HUES6 (cell line): ENCODE data around the gene EFNA5.

Experiments
- H3K27ac ChIP-seq: 2 replicates; pipeline ENCODE4 v1.7.0; 2013; ENCODE audit warnings: low read depth, mild to moderate bottlenecking, low read length, inconsistent platforms
- H3K27me3 ChIP-seq: 2 replicates; pipeline ENCODE4 v1.6.1; 2013; ENCODE audit warnings: low read length; ENCODE audit not compliant: control insufficient read depth, insufficient read depth
- H3K36me3 ChIP-seq: 2 replicates; pipeline ENCODE4 v1.6.1; 2013; ENCODE audit warnings: low read length; ENCODE audit not compliant: control insufficient read depth, insufficient read depth
- H3K4me1 ChIP-seq: 2 replicates; pipeline ENCODE4 v1.6.1; 2013; ENCODE audit warnings: low read length; ENCODE audit not compliant: control insufficient read depth, insufficient read depth
- H3K4me3 ChIP-seq: 2 replicates; pipeline ENCODE4 v1.5.1; 2013; ENCODE audit warnings: low read depth, low read length
- H3K9ac ChIP-seq: one replicate; pipeline ENCODE4 v1.6.1; 2013; ENCODE audit warnings: mild to moderate bottlenecking, low read length
- H3K9me3 ChIP-seq: 2 replicates; pipeline ENCODE4 v1.6.1; 2013; ENCODE audit warnings: low read depth, low read length; ENCODE audit not compliant: control insufficient read depth, insufficient read depth

Gene EFNA5

DNA sequence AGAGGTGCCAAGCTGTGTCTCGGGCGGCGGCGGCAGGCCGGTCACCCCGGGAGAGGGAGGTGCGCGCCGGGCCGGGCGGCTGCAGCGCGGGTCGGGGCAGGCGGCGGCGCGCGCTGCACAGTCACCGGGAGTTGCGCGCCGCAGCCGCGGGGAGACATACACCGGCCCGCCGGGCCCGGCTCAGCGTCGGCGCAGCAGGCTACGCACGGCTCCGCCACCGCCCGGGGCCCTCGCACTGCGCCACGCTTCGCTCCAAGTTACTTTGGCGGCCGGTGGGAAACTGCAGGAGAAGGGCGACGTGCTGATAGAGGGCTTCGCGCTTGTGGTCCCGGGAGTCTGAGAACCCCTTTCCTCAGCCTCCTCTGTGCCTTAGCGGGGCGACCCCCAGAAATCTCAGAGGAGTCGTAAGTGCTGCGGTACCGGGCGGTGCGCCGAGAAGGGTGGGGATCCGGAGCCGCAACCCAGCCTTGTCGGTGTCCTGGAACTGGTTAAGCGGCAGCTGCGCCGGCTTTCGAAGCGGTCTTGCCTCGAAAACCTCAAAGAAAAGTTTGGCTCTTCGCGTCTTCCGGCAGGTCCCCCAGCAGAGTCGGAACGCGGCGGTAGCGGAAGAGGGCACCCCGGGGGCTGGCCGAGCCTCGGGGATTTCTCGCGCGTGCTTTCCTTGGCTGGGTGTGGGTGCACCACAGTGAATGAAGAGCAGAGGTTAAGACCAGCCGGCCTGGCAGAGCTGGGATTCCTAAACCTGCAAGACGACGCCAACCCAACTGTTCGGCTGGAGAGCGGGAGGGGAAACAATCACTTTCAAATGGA, at the start of gene EFNA5:
Gene EFNA5, minus strand, starts transcription at position 6 of the 810 bp plus-strand sequence.
- Histone ChIP-seq H3K27me3 (peaks cover 19% of the 10 kb centered on the region), H3K9ac (peak within 1 kb of the TSS; percentile 81), H3K36me3 (no peaks in the 10 kb centered on the region), H3K9me3 (no peaks in the 10 kb centered on the region), H3K27ac (peak within 1 kb of the TSS; percentile 76; the same call in 1 of the 2 replicates), H3K4me3 (peak within 1 kb of the TSS; percentile 91), H3K4me1 (peaks cover 17% of the 10 kb centered on the region)

- Histone ChIP-seq H3K4me1 (no peaks in the 10 kb centered on the region), H3K36me3 (no peaks in the 10 kb centered on the region), H3K9ac (no peak overlapping the region), H3K27ac (no peak overlapping the region), H3K27me3 (no peaks in the 10 kb centered on the region), H3K4me3 (no peak overlapping the region), H3K9me3 (peaks cover 2% of the 10 kb centered on the region; the same call in 1 of the 2 replicates)
Measured at GRCh38 chr5:107719034-107719606, 48.4 kb upstream of the EFNA5 start.

GRCh38 chr5:107717816-107718215, 47.1 kb upstream of the EFNA5 start:
- no peaks in the 10 kb centered on the region for H3K4me1 ChIP-seq
- peaks cover 2% of the 10 kb centered on the region; the same call in 1 of the 2 replicates for H3K9me3 ChIP-seq
- no peaks in the 10 kb centered on the region for H3K36me3 ChIP-seq
- no peak overlapping the region for H3K9ac ChIP-seq
- no peak overlapping the region for H3K4me3 ChIP-seq
- H3K27ac ChIP-seq, result no peak overlapping the region
- H3K27me3 ChIP-seq, result no peaks in the 10 kb centered on the region

- Histone ChIP-seq H3K9ac (no peak overlapping the region), H3K4me3 (no peak overlapping the region), H3K4me1 (no peaks in the 10 kb centered on the region), H3K36me3 (no peaks in the 10 kb centered on the region), H3K9me3 (peaks cover 2% of the 10 kb centered on the region; the same call in 1 of the 2 replicates), H3K27me3 (no peaks in the 10 kb centered on the region), H3K27ac (no peak overlapping the region)
Measured at GRCh38 chr5:107713228-107713627, 42.5 kb upstream of the EFNA5 start.

DNA sequence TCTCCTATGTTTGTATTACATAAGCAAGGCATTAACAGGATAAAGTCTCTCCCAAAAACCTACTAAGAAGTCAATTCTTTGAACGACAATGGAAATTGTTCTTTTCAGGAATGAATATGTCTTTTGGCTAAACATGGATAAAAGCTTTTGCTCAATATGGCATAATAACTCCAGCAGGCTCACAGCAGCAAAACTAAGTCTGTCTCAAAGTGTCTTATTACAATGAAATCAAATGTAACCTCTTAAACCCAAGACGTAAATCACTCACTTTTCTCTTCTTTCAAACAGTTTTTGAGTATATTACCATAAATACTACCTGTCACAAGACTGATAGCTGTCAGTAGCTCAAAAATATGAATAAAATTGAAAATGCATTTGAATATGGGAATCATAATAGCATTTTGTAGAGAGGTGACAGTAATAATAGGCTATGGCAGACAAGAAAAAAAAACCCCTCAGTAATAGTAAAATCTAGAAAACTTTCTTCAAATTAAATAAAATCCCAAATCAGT, 41.7 kb upstream of the EFNA5 start:
- Histone ChIP-seq H3K4me3 (no peak overlapping the region), H3K9ac (no peak overlapping the region), H3K9me3 (peaks cover 3% of the 10 kb centered on the region), H3K27ac (no peak overlapping the region), H3K27me3 (no peaks in the 10 kb centered on the region), H3K4me1 (no peaks in the 10 kb centered on the region), H3K36me3 (no peaks in the 10 kb centered on the region)

DNA sequence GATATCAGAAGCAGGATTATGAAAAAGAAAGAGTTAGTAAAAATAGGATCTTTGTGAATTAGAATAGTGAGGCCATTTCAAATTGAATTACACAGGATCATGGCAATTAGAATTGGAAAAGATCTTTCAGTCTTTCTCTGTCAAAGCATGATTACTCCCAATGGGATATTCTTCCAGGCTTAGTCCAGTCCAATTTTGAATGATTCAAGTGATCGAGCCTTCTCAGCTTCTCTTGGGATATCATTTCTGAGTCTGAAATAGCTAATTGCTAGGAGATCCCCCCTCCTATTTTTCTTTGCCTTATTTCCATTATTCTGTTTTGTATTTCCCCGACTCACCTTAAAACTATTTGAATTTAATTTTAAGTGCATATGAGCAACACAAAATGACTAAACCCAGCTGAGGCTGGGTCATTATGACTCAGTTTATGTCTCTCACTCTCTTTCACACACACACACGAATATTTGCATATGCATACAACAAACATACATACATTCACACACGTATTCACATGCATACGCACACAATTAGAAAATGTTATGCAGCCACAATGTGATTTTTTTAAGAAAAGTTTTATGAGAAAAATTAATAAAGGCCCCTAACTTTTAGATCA, 34.8 kb upstream of the EFNA5 start:
- H3K4me1 ChIP-seq, result peaks cover 12% of the 10 kb centered on the region
- no peak overlapping the region for H3K4me3 ChIP-seq
- no peaks in the 10 kb centered on the region for H3K27me3 ChIP-seq
- H3K9ac ChIP-seq, result no peak overlapping the region
- no peak overlapping the region for H3K27ac ChIP-seq
- H3K9me3 ChIP-seq, result peaks cover 8% of the 10 kb centered on the region
- H3K36me3 ChIP-seq, result no peaks in the 10 kb centered on the region

GRCh38 chr5:107704681-107705401, 34.1 kb upstream of the EFNA5 start:
- H3K36me3 ChIP-seq, result no peaks in the 10 kb centered on the region
- peaks cover 12% of the 10 kb centered on the region for H3K4me1 ChIP-seq
- H3K9me3 ChIP-seq, result peaks cover 8% of the 10 kb centered on the region
- no peak overlapping the region for H3K9ac ChIP-seq
- no peak overlapping the region for H3K27ac ChIP-seq
- H3K4me3 ChIP-seq, result no peak overlapping the region
- no peaks in the 10 kb centered on the region for H3K27me3 ChIP-seq

DNA sequence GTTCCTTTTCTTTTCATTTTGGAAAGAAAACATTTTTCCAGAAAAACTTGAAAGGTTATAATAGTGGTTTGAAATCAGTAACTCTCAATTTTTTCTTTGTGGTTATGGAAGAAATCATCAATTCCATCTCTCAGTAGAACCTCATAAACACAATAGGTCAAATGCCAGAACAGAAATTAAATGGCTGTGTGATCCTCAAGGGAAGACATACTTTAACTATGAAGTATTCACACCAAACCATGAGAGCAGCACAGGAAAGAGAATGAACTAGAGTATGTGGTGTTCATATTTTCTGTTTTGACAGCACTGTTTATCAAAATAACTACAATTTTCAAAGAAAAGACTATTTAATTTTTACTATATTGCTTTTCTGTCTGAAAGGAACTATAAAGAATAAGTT, 29.7 kb upstream of the EFNA5 start:
- Histone ChIP-seq H3K4me3 (no peak overlapping the region), H3K4me1 (peaks cover 23% of the 10 kb centered on the region), H3K27ac (no peak overlapping the region), H3K36me3 (no peaks in the 10 kb centered on the region), H3K9me3 (no peaks in the 10 kb centered on the region), H3K9ac (no peak overlapping the region), H3K27me3 (no peaks in the 10 kb centered on the region)

DNA sequence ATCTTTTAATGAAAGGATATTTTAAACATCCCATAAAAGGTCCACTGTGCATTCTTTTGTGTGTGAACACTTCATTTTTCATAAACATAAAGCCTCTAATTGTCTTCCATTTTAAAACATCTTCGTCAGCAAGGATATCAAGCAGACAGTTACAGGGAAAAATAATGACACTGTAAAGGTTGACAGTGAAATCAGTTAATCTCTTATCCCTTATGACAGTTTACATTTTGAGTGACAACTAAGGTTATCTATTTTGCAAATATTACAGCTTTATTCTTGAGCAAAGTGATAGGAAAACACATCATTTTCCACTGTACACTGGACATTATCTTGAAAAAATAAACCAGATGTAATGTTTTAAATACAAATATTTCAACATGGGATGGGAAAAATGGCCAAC, 28.7 kb upstream of the EFNA5 start:
- no peaks in the 10 kb centered on the region for H3K36me3 ChIP-seq
- H3K9me3 ChIP-seq, result 0 out of 2 replicates have a peak, but pooled peaks cover 2% of the 10 kb centered on the region

DNA sequence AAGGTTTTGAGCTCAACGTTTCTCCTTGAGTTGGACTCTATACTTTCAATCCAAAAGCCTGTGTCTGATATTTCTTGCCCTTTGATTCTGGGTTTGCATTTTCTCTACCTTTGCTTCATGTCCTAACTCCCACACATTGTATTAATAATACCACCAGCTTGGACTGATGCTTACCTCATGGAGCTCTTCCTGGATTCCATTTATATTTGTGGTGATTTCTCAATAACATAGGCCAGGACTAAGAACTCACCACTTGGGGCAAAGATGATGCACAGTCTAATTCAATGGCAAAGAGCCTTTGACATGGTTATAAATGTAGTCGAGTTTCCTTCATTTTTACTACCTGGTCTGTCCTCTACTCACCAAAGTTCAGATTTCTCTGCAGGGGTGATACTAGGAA, 27.5 kb upstream of the EFNA5 start:
- Histone ChIP-seq H3K4me3 (no peak overlapping the region), H3K36me3 (no peaks in the 10 kb centered on the region), H3K4me1 (peaks cover 15% of the 10 kb centered on the region), H3K9me3 (0 out of 2 replicates have a peak, but pooled peaks cover 2% of the 10 kb centered on the region), H3K27me3 (no peaks in the 10 kb centered on the region), H3K27ac (no peak overlapping the region), H3K9ac (no peak overlapping the region)

More for the DNA sequence above, 28.7 kb upstream of the EFNA5 start:
- Histone ChIP-seq H3K9ac (no peak overlapping the region), H3K27ac (no peak overlapping the region), H3K4me1 (peaks cover 15% of the 10 kb centered on the region), H3K4me3 (no peak overlapping the region), H3K27me3 (no peaks in the 10 kb centered on the region)
